ENCODE results near the gene F2.

Gene F2

DNA sequence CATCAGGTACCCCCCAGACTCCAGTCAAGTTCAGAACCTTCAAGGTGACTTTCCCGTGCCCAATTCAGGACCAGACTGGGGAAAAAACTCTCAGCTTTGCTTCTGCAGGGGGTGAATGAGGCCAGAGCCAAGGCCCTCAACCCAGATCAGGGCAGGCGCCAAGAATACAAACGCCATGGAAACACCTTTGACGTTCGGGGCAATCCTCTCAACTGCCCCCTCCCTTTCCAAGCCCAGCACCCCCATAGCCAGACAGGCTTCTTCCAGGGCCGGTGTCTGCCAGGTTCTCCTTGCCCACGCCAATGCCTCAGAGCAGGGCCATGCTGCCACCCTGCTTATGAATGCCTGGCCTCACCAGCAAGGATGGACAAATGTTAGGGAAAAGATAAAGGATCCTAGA lies 24.4 kb upstream of the F2 start:
- Histone ChIP-seq H3K4me3 (ENCODE audit: control insufficient read depth in 1 of 7, extremely low read depth in 1 of 7, insufficient read depth in 4 of 7, low read depth in 2 of 7, low read length in 6 of 7) (no peak overlapping the region), H3K4me1 (ENCODE audit: control extremely low read depth in 1 of 4, control insufficient read depth in 4 of 4, insufficient read depth in 4 of 4, low read length in 3 of 4) (peaks cover 0 to 15% (median 11%) of the 10 kb centered on the region in 4 experiments), H3K9me3 (ENCODE audit: control extremely low read depth in 1 of 5, control insufficient read depth in 4 of 5, insufficient read depth in 2 of 5, low read depth in 1 of 5, low read length in 4 of 5) (no peaks in the 10 kb centered on the region), H3K36me3 (ENCODE audit: control insufficient read depth in 4 of 4, insufficient read depth in 4 of 4, low read length in 3 of 4) (peaks cover 7 to 60% (median 43%) of the 10 kb centered on the region in 4 experiments), H3K27ac (ENCODE audit: insufficient read depth in 1 of 2, low read depth in 1 of 2, low read length in 2 of 2, poor library complexity in 1 of 2, severe bottlenecking in 2 of 2) (no peak overlapping the region), H3K27me3 (replicated peaks in 2 of 5; ENCODE audit: control insufficient read depth in 4 of 5, insufficient read depth in 5 of 5, low read length in 4 of 5) (no peaks in the 10 kb centered on the region)
- ChIA-PET POLR2A (no interaction called here), CTCF (interaction anchor here (1.0 to 3.2 kb wide), 2 partner anchors 21 to 24 kb away, joined by 3 to 13 read pairs; no protein-coding TSS in a partner anchor)
- DNase-seq, result no peak
- WGBS (ENCODE audit: insufficient coverage), result 100% methylated on average over 3 of the region's 7 CpGs

DNA sequence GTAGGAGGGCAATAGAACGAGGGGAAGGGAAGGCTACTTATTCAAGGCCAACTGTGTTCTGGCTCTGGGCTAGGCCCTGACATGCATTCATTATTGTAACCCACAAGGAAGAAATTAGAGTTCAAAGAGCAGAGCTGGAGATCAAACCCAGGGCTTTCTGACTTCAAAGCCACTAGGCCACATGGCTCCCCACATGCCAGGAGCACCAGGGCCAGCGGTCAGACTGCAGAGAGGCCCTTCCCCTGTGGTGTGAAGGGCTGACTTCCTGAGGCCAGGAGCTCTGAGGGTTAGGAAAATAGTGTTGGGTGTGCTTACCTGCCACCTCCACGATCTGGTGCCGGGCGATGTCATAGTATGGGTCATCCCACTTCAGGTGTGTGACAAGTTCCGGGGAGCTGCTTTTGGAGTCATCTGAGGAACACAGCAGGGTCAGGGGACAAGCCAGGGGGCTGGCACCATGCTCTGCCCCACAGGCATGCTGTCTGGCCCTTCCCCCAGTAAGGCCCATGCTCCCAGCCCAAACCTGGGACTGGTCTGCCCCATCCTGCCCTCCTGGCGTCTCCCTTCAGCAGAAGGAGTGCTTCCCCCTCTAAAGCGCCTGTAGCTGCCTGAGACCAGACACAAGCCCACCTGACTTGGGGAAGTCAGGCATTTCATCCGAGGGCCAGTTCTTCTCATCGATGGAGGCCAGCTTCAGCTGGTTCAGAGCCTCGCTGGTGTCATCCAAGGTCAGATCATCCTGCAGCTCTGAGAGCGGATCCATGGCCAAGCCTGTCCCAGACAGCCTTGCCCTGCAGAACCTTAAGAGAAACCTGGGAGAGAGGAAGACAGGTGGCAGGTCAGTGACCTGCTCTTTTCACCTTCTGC lies 23.4 kb upstream of the F2 start:
- POLR2A ChIA-PET, result no interaction called here
- H3K27ac ChIP-seq (ENCODE audit: insufficient read depth in 1 of 2, low read depth in 1 of 2, low read length in 2 of 2, poor library complexity in 1 of 2, severe bottlenecking in 2 of 2), result no peak overlapping the region
- H3K4me3 ChIP-seq (ENCODE audit: control insufficient read depth in 1 of 7, extremely low read depth in 1 of 7, insufficient read depth in 4 of 7, low read depth in 2 of 7, low read length in 6 of 7), result no peak overlapping the region
- WGBS (ENCODE audit: insufficient coverage), result 94% methylated on average over 9 of the region's 12 CpGs
- no peaks in the 10 kb centered on the region for H3K27me3 ChIP-seq (replicated peaks in 2 of 5; ENCODE audit: control insufficient read depth in 4 of 5, insufficient read depth in 5 of 5, low read length in 4 of 5)
- no peaks in the 10 kb centered on the region for H3K9me3 ChIP-seq (ENCODE audit: control extremely low read depth in 1 of 5, control insufficient read depth in 4 of 5, insufficient read depth in 2 of 5, low read depth in 1 of 5, low read length in 4 of 5)
- H3K4me1 ChIP-seq (ENCODE audit: control extremely low read depth in 1 of 4, control insufficient read depth in 4 of 4, insufficient read depth in 4 of 4, low read length in 3 of 4), result peaks cover 0 to 16% (median 12%) of the 10 kb centered on the region in 4 experiments
- CTCF ChIA-PET, result interaction anchor here (0.7 to 3.2 kb wide), 3 partner anchors 23 to 26 kb away, joined by 3 to 13 read pairs (median 4); no protein-coding TSS in a partner anchor
- H3K36me3 ChIP-seq (ENCODE audit: control insufficient read depth in 4 of 4, insufficient read depth in 4 of 4, low read length in 3 of 4), result peaks cover 7 to 54% (median 42%) of the 10 kb centered on the region in 4 experiments
- no peak for DNase-seq

DNA sequence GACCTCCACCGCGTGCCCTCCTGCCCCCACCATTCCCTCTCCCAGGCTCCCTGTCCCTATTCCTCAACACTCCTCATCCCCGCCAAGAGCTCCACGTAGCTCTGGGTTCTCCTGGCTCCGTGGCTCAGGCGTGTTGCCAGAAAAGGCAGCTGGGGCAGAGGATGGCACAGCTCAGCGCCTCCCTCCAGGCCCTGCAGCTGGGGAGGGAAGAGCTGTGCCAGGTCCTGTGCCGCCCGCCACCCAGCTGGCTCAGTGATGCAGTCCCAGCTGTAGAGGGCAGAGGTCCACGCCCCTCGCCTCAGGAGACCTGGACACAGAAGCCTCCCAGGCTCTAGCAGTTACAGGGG lies 22.8 kb upstream of the F2 start:
- CTCF ChIA-PET, result interaction anchor here (1.0 to 3.2 kb wide), 3 partner anchors 21 to 27 kb away, joined by 4 to 13 read pairs (median 5); no protein-coding TSS in a partner anchor

DNA sequence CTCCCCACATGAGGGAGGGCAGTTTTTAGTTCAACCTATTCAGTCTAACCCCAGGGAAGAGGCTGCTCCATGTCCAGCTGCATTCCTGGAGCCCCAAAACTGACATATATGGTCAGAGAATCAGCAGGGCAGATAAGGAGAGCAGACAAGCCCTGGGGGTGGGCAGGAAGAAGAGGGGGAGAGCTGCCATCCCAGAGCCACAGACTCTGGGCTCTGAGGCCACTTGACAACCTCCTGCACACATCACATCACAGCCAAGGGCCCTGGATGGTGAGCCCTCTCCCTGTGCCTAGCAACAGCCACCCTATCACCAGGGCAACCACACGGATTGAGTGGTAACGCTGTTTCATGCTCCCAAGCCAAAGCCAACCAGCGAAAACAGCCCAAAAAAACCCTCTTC lies 21.7 kb upstream of the F2 start:
- 100% methylated on average over 2 of the region's 3 CpGs for WGBS (ENCODE audit: insufficient coverage)
- no peaks in the 10 kb centered on the region for H3K27me3 ChIP-seq (replicated peaks in 2 of 5; ENCODE audit: control insufficient read depth in 4 of 5, insufficient read depth in 5 of 5, low read length in 4 of 5)
- peaks cover 5 to 44% (median 34%) of the 10 kb centered on the region in 4 experiments for H3K36me3 ChIP-seq (ENCODE audit: control insufficient read depth in 4 of 4, insufficient read depth in 4 of 4, low read length in 3 of 4)
- CTCF ChIA-PET, result interaction anchor here (0.6 to 3.2 kb wide), 4 partner anchors 13 to 28 kb away, joined by 3 to 13 read pairs (median 4); no protein-coding TSS in a partner anchor
- no peaks in the 10 kb centered on the region for H3K9me3 ChIP-seq (ENCODE audit: control extremely low read depth in 1 of 5, control insufficient read depth in 4 of 5, insufficient read depth in 2 of 5, low read depth in 1 of 5, low read length in 4 of 5)
- peaks cover 3 to 25% (median 20%) of the 10 kb centered on the region in 4 experiments for H3K4me1 ChIP-seq (ENCODE audit: control extremely low read depth in 1 of 4, control insufficient read depth in 4 of 4, insufficient read depth in 4 of 4, low read length in 3 of 4)
- no peak overlapping the region for H3K4me3 ChIP-seq (ENCODE audit: control insufficient read depth in 1 of 7, extremely low read depth in 1 of 7, insufficient read depth in 4 of 7, low read depth in 2 of 7, low read length in 6 of 7)
- peak overlapping the region in 1 of 2 experiments; percentile 9 for H3K27ac ChIP-seq (ENCODE audit: insufficient read depth in 1 of 2, low read depth in 1 of 2, low read length in 2 of 2, poor library complexity in 1 of 2, severe bottlenecking in 2 of 2)
- no peak for DNase-seq
- POLR2A ChIA-PET, result interaction anchor here (0.6 kb wide), 1 partner anchor 12 kb away, joined by 3 read pairs; no protein-coding TSS in a partner anchor

More for the DNA sequence above, 22.8 kb upstream of the F2 start:
- peaks cover 7 to 49% (median 40%) of the 10 kb centered on the region in 4 experiments for H3K36me3 ChIP-seq (ENCODE audit: control insufficient read depth in 4 of 4, insufficient read depth in 4 of 4, low read length in 3 of 4)
- H3K27ac ChIP-seq (ENCODE audit: insufficient read depth in 1 of 2, low read depth in 1 of 2, low read length in 2 of 2, poor library complexity in 1 of 2, severe bottlenecking in 2 of 2), result no peak overlapping the region
- H3K9me3 ChIP-seq (ENCODE audit: control extremely low read depth in 1 of 5, control insufficient read depth in 4 of 5, insufficient read depth in 2 of 5, low read depth in 1 of 5, low read length in 4 of 5), result no peaks in the 10 kb centered on the region
- H3K4me3 ChIP-seq (ENCODE audit: control insufficient read depth in 1 of 7, extremely low read depth in 1 of 7, insufficient read depth in 4 of 7, low read depth in 2 of 7, low read length in 6 of 7), result no peak overlapping the region
- POLR2A ChIA-PET, result no interaction called here
- H3K4me1 ChIP-seq (ENCODE audit: control extremely low read depth in 1 of 4, control insufficient read depth in 4 of 4, insufficient read depth in 4 of 4, low read length in 3 of 4), result peaks cover 0 to 16% (median 12%) of the 10 kb centered on the region in 4 experiments
- no peaks in the 10 kb centered on the region for H3K27me3 ChIP-seq (replicated peaks in 2 of 5; ENCODE audit: control insufficient read depth in 4 of 5, insufficient read depth in 5 of 5, low read length in 4 of 5)
- no peak for DNase-seq
- 97% methylated on average over 11 of the region's 11 CpGs for WGBS (ENCODE audit: insufficient coverage)

DNA sequence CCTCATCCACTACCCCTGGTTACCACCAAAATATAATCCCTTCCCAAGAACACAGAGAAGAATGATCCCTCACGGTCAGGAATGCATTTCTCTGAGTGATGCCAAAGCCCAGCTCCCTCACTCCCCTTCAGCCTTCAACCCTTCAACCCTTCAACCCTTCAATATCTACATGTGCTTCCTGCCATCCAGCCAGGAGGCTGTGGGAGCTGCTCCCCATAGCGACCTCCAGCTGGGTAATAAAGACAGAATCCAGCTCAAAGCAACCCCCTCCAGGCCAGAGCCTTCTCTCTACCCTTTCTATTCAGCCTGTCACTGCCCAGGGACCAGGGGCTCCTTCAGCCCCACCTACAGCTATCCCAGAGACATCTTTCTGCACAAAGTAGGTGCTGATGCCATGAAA lies 21.3 kb upstream of the F2 start:
- no CpG with 5 or more reads among the region's 2 CpGs for WGBS (ENCODE audit: insufficient coverage)
- Histone ChIP-seq H3K27me3 (replicated peaks in 2 of 5; ENCODE audit: control insufficient read depth in 4 of 5, insufficient read depth in 5 of 5, low read length in 4 of 5) (no peaks in the 10 kb centered on the region), H3K9me3 (ENCODE audit: control extremely low read depth in 1 of 5, control insufficient read depth in 4 of 5, insufficient read depth in 2 of 5, low read depth in 1 of 5, low read length in 4 of 5) (no peaks in the 10 kb centered on the region), H3K36me3 (ENCODE audit: control insufficient read depth in 4 of 4, insufficient read depth in 4 of 4, low read length in 3 of 4) (peaks cover 5 to 45% (median 37%) of the 10 kb centered on the region in 4 experiments), H3K4me1 (ENCODE audit: control extremely low read depth in 1 of 4, control insufficient read depth in 4 of 4, insufficient read depth in 4 of 4, low read length in 3 of 4) (peaks cover 3 to 28% (median 24%) of the 10 kb centered on the region in 4 experiments), H3K27ac (ENCODE audit: insufficient read depth in 1 of 2, low read depth in 1 of 2, low read length in 2 of 2, poor library complexity in 1 of 2, severe bottlenecking in 2 of 2) (peak overlapping the region in 1 of 2 experiments; percentile 9), H3K4me3 (ENCODE audit: control insufficient read depth in 1 of 7, extremely low read depth in 1 of 7, insufficient read depth in 4 of 7, low read depth in 2 of 7, low read length in 6 of 7) (no peak overlapping the region)
- ChIA-PET CTCF (interaction anchor here (0.9 to 1.8 kb wide), 2 partner anchors 19 to 26 kb away, joined by 3 to 5 read pairs; no protein-coding TSS in a partner anchor), POLR2A (interaction anchor here (0.6 kb wide), 1 partner anchor 12 kb away, joined by 3 read pairs; no protein-coding TSS in a partner anchor)
- no peak for DNase-seq

DNA sequence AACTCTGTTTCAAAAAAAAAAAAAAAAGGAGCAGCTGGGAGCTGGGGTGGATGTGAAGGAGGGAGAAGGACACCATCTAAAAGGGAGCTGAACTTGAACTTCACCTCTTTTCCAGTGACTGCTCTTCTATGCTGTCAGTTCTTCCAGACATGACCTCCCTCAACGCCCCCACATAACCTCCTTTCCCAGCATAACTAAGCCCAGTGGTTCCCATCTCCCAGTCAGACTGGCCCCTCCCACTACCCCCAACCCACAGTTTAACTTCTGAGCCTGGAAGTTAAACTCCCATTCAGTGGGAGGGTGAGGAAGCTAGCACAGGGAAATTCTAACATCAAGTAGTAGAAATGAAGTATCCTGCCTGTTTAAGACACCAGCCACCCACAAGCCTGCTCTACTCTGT lies 20.4 kb upstream of the F2 start:
- Histone ChIP-seq H3K9me3 (ENCODE audit: control extremely low read depth in 1 of 5, control insufficient read depth in 4 of 5, insufficient read depth in 2 of 5, low read depth in 1 of 5, low read length in 4 of 5) (no peaks in the 10 kb centered on the region), H3K4me1 (ENCODE audit: control extremely low read depth in 1 of 4, control insufficient read depth in 4 of 4, insufficient read depth in 4 of 4, low read length in 3 of 4) (peaks cover 3 to 28% (median 26%) of the 10 kb centered on the region in 4 experiments), H3K27ac (ENCODE audit: insufficient read depth in 1 of 2, low read depth in 1 of 2, low read length in 2 of 2, poor library complexity in 1 of 2, severe bottlenecking in 2 of 2) (no peak overlapping the region), H3K27me3 (replicated peaks in 2 of 5; ENCODE audit: control insufficient read depth in 4 of 5, insufficient read depth in 5 of 5, low read length in 4 of 5) (no peaks in the 10 kb centered on the region), H3K36me3 (ENCODE audit: control insufficient read depth in 4 of 4, insufficient read depth in 4 of 4, low read length in 3 of 4) (peaks cover 5 to 48% (median 39%) of the 10 kb centered on the region in 4 experiments), H3K4me3 (ENCODE audit: control insufficient read depth in 1 of 7, extremely low read depth in 1 of 7, insufficient read depth in 4 of 7, low read depth in 2 of 7, low read length in 6 of 7) (no peak overlapping the region)
- DNase-seq, result no peak
- ChIA-PET POLR2A (no interaction called here), CTCF (interaction anchor here (0.7 to 1.8 kb wide), 3 partner anchors 20 to 27 kb away, joined by 3 to 5 read pairs (median 4); no protein-coding TSS in a partner anchor)
- 100% methylated on average over 1 of the region's 1 CpG for WGBS (ENCODE audit: insufficient coverage)

Data from common myeloid progenitor, CD34-positive (primary cell).